Ovary (tissue), 9 donors: ENCODE results near the gene TTLL9. TPM values are rescaled to one million over a fixed set of nuclear protein-coding genes. Genes with fewer than 3 reads are reported as not detected.

Experiments used
- DNase-seq, 5 donors: peaks; one replicate each; pipeline ENCODE4 v3.0.0-alpha.2; 2019 to 2020
- H3K27ac ChIP-seq, 2 donors: fragments of 200-600 bp; one replicate each; pipeline versions ENCODE4 v1.5.1 to v1.8.0; 2019 to 2022
- H3K27me3 ChIP-seq: fragments of 200-600 bp; one replicate; pipeline ENCODE4 v1.8.0; 2022
- H3K36me3 ChIP-seq: fragments of 200-600 bp; sonication (generic); one replicate; pipeline ENCODE4 v1.5.1; 2019
- H3K4me1 ChIP-seq: one replicate; pipeline ENCODE4 v1.8.1; 2013; ENCODE audit warnings: mild to moderate bottlenecking, moderate library complexity; ENCODE audit not compliant: insufficient read depth
- H3K4me3 ChIP-seq: fragments of 200-600 bp; sonication (generic); one replicate; pipeline ENCODE4 v1.5.1; 2017
- H3K9me3 ChIP-seq, 2 donors: fragments of 200-600 bp in 1 of 2; sonication (generic) in 1 of 2; one replicate each; pipeline versions ENCODE4 v1.5.1 to v1.8.1; 2013 to 2019; ENCODE audit warnings: mild to moderate bottlenecking in 1 of 2, moderate library complexity in 1 of 2
- EP300 ChIP-seq: sonication (generic); formaldehyde crosslinking; IDR thresholded peaks from one replicate; pipeline ENCODE4 v1.6.1; 2017; ENCODE audit warnings: antibody characterized with exemption
- POLR2A ChIP-seq: fragments of 450-650 bp; IDR thresholded peaks from one replicate; pipeline ENCODE4 v1.6.1; 2017; ENCODE audit warnings: antibody characterized with exemption, mild to moderate bottlenecking, moderate library complexity
- WGBS, 3 donors: extraction: QIAGEN DNeasy Blood & Tissue Kit in 1 of 3; methylation state at CpG; one replicate each; pipeline versions ENCODE4 v1.1.5 to v1.1.7; 2013 to 2017; 5-methylcytosine and 5-hydroxymethylcytosine counted together
- intact Hi-C, 4 donors: fragments of 100-400 bp; cut with DNase I; formaldehyde crosslinking; loops; one replicate each; pipeline versions ENCODE4 v1.11.0 to v1.15.1; 2022 to 2023
- polyA plus RNA-seq, 2 donors: library from polyadenylated mRNA; stranded (reverse); fragments of 200-250 nt in 1 of 2; fragments of 350-450 nt in 1 of 2; fragmentation: Illumina TruSeq in 1 of 2; extraction: RNeasy Lipid Tissue Mini Kit (QIAGEN cat#74804) in 1 of 2; gene quantifications; one replicate each; pipeline ENCODE4 v1.2.3, GENCODE V29; 2013 to 2014
- total RNA-seq, 7 donors: library from RNA; depleted of rRNA in 2 of 7; stranded (reverse); fragments of >200 nt in 2 of 7; fragmentation: NEBNext Ultra II Directional in 3 of 7; extraction: Animal tissue kit (Norgen Biotek cat#: 25700) in 3 of 7; gene quantifications; one replicate each; pipeline versions ENCODE4 v1.1.0 to v1.2.4, GENCODE V29; 2016 to 2023
- TF ChIP-seq, protein P1 (sequence below), 3 donors: fragments of 450-650 bp in 2 of 3; fragments of 200-600 bp in 1 of 3; IDR thresholded peaks; one replicate each; pipeline versions ENCODE4 v1.5.1 to v1.8.0; 2016 to 2022; ENCODE audit warnings: antibody characterized with exemption in 3 of 3, mild to moderate bottlenecking in 1 of 3
- donor health status: DM: no; HTN: no; CAD: no; lungs with moderate emphysema.
- donor health status: DM: no; HTN: no; CAD: no.
- donor health status: Bipolar disorder and iron deficiency.
- donor health status: DM: yes; HTN: yes; CAD: no.
- donor health status: DM: no; HTN: no; CAD: no.
- donor health status: DM: yes; HTN: yes; CAD: no.

Gene TTLL9
- total and polyA plus RNA-seq, 9 donors, result 0.24 to 10.6 (median 0.40) TPM

DNA sequence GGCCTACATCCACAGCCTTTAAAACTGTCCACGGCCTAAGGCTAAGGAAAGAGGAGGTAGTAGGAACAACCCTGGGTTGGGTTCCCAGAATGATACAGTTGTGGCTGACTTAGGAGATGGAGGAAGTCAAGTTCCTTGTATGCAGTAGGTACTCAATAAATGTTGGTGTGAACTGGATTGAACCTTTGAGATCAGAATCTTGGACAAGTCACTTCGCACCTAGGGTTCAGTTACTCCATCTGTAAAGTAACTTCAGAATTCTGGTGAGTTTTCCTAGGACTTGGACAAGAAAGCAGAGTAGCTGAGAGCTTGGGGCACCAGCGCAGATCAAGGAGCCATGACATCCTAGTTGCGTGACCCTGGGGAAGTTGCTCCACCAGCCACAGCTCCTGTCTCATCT is 106.6 kb downstream of the TTLL9 start:
- DNase-seq, result no peak
- Histone ChIP-seq H3K36me3 (no peaks in the 10 kb centered on the region), H3K27me3 (no peaks in the 10 kb centered on the region), H3K27ac (no peak overlapping the region), H3K4me3 (no peak overlapping the region), H3K4me1 (no peaks in the 10 kb centered on the region), H3K9me3 (no peaks in the 10 kb centered on the region)
- intact Hi-C loops, result no loop called here
- TF ChIP-seq POLR2A, result no peak
- TF ChIP-seq, protein P1, sequence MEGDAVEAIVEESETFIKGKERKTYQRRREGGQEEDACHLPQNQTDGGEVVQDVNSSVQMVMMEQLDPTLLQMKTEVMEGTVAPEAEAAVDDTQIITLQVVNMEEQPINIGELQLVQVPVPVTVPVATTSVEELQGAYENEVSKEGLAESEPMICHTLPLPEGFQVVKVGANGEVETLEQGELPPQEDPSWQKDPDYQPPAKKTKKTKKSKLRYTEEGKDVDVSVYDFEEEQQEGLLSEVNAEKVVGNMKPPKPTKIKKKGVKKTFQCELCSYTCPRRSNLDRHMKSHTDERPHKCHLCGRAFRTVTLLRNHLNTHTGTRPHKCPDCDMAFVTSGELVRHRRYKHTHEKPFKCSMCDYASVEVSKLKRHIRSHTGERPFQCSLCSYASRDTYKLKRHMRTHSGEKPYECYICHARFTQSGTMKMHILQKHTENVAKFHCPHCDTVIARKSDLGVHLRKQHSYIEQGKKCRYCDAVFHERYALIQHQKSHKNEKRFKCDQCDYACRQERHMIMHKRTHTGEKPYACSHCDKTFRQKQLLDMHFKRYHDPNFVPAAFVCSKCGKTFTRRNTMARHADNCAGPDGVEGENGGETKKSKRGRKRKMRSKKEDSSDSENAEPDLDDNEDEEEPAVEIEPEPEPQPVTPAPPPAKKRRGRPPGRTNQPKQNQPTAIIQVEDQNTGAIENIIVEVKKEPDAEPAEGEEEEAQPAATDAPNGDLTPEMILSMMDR (IDR thresholded peaks at IDR 0.05), result no peak
- no peak for TF ChIP-seq EP300
- whole genome bisulfite sequencing, 3 donors, result 86 to 97% (median 88%) methylated on average over 4 of the region's 4 CpGs

DNA sequence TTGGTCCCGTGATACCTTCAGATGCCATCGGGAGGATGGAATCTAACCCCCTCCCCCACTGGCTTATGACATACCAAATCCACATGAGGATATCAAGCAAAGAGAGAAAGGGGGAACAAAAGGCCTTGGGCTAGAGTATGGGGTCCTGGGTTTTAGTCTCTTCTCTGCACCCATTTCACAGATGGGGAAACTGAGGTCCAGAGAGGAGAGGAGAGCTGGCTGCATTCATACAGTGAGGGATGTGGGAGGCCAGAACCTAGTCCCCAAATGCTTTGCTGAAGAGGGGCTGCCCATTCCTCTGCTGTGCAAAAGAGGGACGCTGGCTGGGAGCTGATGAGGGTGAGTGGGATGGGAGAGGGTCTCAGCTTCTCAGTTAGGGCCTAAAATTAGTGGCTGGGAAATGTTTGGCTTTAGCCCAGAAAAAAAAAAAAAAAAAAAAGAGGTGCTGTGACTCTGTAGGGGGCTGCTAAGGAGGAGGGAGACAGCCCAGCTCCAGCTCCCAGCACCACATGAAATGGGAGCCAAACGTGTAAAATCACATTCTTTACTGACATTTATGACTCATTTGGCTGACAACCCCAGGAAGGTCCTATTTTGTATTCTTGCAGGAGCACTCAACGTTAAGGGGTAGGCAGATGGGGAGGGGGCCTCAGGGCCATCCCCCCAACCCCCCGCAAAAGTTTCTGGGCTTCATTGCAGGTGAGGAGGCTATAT is 109.4 kb downstream of the TTLL9 start:
- H3K4me1 ChIP-seq, result no peaks in the 10 kb centered on the region
- H3K27ac ChIP-seq, result no peak overlapping the region
- intact Hi-C loops, result no loop called here
- 43 to 46% (median 45%) methylated on average over 6 of the region's 6 CpGs for WGBS, 3 donors
- TF ChIP-seq EP300, result no peak
- no peak for TF ChIP-seq POLR2A
- TF ChIP-seq, protein P1 (IDR thresholded peaks at IDR 0.05), result no peak
- no peak overlapping the region for H3K4me3 ChIP-seq
- DNase-seq, result no peak
- no peaks in the 10 kb centered on the region for H3K9me3 ChIP-seq
- no peaks in the 10 kb centered on the region for H3K27me3 ChIP-seq
- H3K36me3 ChIP-seq, result no peaks in the 10 kb centered on the region

DNA sequence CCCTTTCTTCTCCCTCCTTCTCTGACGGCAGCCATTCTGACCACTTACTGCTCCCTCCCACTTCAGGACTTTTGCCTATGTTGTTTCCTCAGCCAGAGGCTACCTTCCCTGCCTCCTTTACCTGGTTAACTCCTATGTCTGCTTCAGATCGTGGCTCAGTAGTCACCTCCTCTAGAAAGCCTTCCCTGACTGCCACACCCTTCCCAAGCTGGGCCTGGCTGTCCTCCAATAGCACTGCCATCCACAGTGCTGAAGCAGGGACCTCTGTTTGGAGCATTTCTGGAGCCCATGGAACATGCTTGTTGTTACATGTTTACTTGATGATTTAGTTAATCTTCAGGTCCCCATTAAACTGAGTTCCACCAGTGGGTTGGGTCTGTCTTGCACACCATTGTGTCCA is 111.3 kb downstream of the TTLL9 start:
- no peak for DNase-seq
- H3K4me1 ChIP-seq, result no peaks in the 10 kb centered on the region
- H3K27ac ChIP-seq, result no peak overlapping the region
- H3K9me3 ChIP-seq, result no peaks in the 10 kb centered on the region
- no peaks in the 10 kb centered on the region for H3K27me3 ChIP-seq
- WGBS, 3 donors, result 72 to 80% (median 79%) methylated on average over 2 of the region's 2 CpGs
- intact Hi-C loops, result no loop called here
- no peaks in the 10 kb centered on the region for H3K36me3 ChIP-seq
- no peak overlapping the region for H3K4me3 ChIP-seq
- TF ChIP-seq EP300, result no peak
- TF ChIP-seq, protein P1 (IDR thresholded peaks at IDR 0.05), result no peak
- no peak for TF ChIP-seq POLR2A

DNA sequence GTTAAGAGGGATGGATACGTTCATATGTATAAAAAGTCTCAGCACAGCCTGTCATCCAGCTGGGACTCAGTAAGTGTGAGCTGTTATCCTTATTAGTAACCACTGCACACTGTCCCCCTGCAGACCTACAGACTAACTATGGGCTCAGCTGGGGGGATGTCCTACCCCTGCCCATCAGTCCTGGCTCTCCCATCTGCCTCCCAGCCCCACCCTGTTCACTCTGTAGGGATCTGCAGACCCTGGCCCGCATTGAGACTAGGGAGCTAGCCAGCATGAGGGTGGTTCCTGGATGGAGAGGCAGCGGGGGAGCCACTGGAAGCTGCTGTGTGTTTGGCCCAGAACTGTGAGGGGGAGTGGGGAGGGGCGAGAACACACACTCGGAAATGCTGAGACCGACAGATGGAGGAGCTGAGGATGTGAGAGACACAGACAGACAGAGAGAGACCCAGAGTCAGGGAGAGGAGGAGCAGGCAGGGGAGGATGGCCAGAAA is 114.6 kb downstream of the TTLL9 start:
- TF ChIP-seq POLR2A (no peak), EP300 (no peak)
- TF ChIP-seq, protein P1 (IDR thresholded peaks at IDR 0.05), result no peak
- 6 to 11% (median 6%) methylated on average over 6 of the region's 6 CpGs for WGBS, 3 donors
- intact Hi-C loops, result no loop called here
- no peaks in the 10 kb centered on the region for H3K4me1 ChIP-seq
- no peaks in the 10 kb centered on the region for H3K36me3 ChIP-seq
- no peak overlapping the region for H3K27ac ChIP-seq
- no peaks in the 10 kb centered on the region for H3K9me3 ChIP-seq
- H3K4me3 ChIP-seq, result no peak overlapping the region
- DNase-seq, result no peak
- H3K27me3 ChIP-seq, result no peaks in the 10 kb centered on the region
